Activated T-cell treated with anti-CD3 and anti-CD28 coated beads, Interleukin-2, amount 50 U/mL, for 72 hours (primary cell): ENCODE data around the gene ACTL7A. TPM values are rescaled to one million over a fixed set of nuclear protein-coding genes. Genes with fewer than 3 reads are reported as not detected.
"Not testable (repeated sequence)": the region's sequence is repeated elsewhere in the genome, so short reads cannot be mapped to it uniquely, and the experiment has no call there.

Experiments
- ATAC-seq, 2 donors: fragments of 150-1000 bp; cut with Tn5 transposase; replicated peaks in 1 of 2; 2 replicates each; pipeline ENCODE4 v1.10.0; 2021; ENCODE audit warnings: moderate library complexity in 2 of 2, mild to moderate bottlenecking in 1 of 2
- DNase-seq, 2 donors: peaks; one replicate each; pipeline ENCODE4 v3.0.0; 2021 to 2022; ENCODE audit warnings: mixed read lengths in 1 of 2
- H3K27ac Mint-ChIP-seq: one replicate; pipeline ENCODE4 v1.8.0; 2022; ENCODE audit warnings: mild to moderate bottlenecking, moderate library complexity, mixed read lengths
- H3K27me3 Mint-ChIP-seq: one replicate; pipeline ENCODE4 v1.8.0; 2022; ENCODE audit warnings: low read depth, mixed read lengths
- H3K36me3 Mint-ChIP-seq, 2 donors: one replicate each; pipeline ENCODE4 v1.8.0; 2022; ENCODE audit warnings: mixed read lengths in 2 of 2, mild to moderate bottlenecking in 1 of 2; ENCODE audit not compliant: insufficient read depth in 2 of 2
- H3K4me1 Mint-ChIP-seq: one replicate; pipeline ENCODE4 v1.8.0; 2022; ENCODE audit warnings: low read depth, mixed read lengths
- H3K4me3 Mint-ChIP-seq, 2 donors: one replicate each; pipeline ENCODE4 v1.8.0; 2022; ENCODE audit warnings: mild to moderate bottlenecking in 2 of 2, mixed read lengths in 2 of 2, moderate library complexity in 2 of 2
- H3K9me3 Mint-ChIP-seq, 2 donors: one replicate each; pipeline ENCODE4 v1.8.0; 2022; ENCODE audit warnings: mixed read lengths in 2 of 2
- total RNA-seq, 2 donors: library from RNA; stranded (reverse); gene quantifications; one replicate each; pipeline ENCODE4 v1.2.3, GENCODE V29; 2022

The ACTL7A gene
- total RNA-seq, 2 donors from 2014 or later = not detected

DNA sequence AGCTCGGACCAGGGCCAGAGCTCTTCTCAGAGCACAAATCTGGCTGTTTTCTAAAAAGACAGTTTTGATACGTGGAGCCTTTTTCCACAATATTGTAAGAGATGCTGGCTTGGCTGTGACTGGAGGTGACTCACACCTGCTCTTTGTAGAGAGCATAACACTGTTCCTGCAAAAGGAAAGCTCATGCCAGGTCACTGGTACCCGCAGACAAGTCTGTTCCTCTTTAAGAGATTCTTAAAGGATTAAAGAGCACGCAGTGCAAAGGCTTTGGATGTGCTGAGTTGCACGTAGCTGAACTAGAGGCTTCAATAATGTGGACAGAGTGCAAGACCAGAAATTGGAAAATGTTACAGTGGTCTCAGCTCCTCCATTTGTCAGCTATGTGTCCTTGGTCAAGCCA, 25.3 kb upstream of the ACTL7A start:
- Mint-ChIP-seq H3K4me3 (no peak overlapping the region), H3K9me3 (no peaks in the 10 kb centered on the region), H3K4me1 (peaks cover 10% of the 10 kb centered on the region), H3K36me3 (no peaks in the 10 kb centered on the region), H3K27me3 (no peaks in the 10 kb centered on the region), H3K27ac (no peak overlapping the region)
- DNase-seq = no peak
- ATAC-seq = no peak

DNA sequence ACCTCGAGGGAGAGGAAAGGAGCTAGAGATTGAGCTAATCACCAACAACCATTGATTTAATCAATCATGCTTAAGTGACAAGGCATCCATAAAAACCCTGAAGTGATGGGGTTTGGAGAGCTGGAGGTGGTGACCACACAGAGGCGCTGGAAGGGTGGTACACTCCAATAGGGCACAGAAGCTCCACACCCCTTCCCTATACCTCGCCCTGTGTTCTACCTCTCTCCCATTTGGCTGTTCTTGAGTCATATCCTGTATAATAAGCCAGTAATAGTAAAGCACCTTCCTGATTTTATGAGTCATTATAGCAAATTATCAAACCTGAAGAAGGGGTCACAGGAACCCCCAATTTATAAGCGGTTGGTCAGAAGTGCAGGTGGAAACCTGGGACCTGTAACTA, 24.5 kb upstream of the ACTL7A start:
- Mint-ChIP-seq H3K27ac (no peak overlapping the region), H3K4me3 (no peak overlapping the region), H3K4me1 (peaks cover 14% of the 10 kb centered on the region), H3K27me3 (no peaks in the 10 kb centered on the region), H3K9me3 (no peaks in the 10 kb centered on the region), H3K36me3 (no peaks in the 10 kb centered on the region)
- ATAC-seq (no peak), DNase-seq (no peak)

- Mint-ChIP-seq H3K4me1 (peaks cover 19% of the 10 kb centered on the region), H3K27ac (no peak overlapping the region), H3K9me3 (no peaks in the 10 kb centered on the region), H3K27me3 (no peaks in the 10 kb centered on the region), H3K36me3 (no peaks in the 10 kb centered on the region), H3K4me3 (no peak overlapping the region)
- DNase-seq = no peak
- no peak for ATAC-seq
Observed at GRCh38 chr9:108838017-108838416, 24.0 kb upstream of the ACTL7A start.

GRCh38 chr9:108839561-108839960, 22.5 kb upstream of the ACTL7A start:
- H3K4me1 Mint-ChIP-seq = peaks cover 20% of the 10 kb centered on the region

GRCh38 chr9:108842610-108843295, 19.3 kb upstream of the ACTL7A start:
- peak in 1 of 2 donors; percentile 28 for DNase-seq

More at GRCh38 chr9:108839561-108839960, 22.5 kb upstream of the ACTL7A start:
- not testable (repeated sequence) for ATAC-seq, H3K9me3 Mint-ChIP-seq, H3K27me3 Mint-ChIP-seq, H3K36me3 Mint-ChIP-seq, DNase-seq, H3K27ac Mint-ChIP-seq, H3K4me3 Mint-ChIP-seq

DNA sequence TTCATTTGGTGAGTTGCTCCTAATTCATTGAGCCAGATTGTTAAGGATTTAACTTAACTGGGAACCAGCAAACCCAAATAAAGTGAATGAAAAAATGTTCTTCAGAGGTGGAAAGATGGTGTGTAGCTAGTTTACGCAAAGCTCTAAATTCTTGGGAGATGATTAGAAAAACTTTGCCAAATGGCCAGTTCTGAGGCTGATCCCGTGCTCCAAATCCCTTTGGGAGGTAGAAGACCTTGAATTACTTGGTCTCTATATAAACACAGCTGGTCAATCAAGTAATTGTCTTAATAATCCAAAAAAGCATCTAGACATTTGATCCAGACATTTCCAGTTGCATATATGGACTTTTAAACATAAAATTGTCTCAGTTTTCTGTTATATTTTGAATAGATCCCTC, 17.7 kb upstream of the ACTL7A start:
- Mint-ChIP-seq H3K27me3 (no peaks in the 10 kb centered on the region), H3K4me3 (no peak overlapping the region), H3K9me3 (no peaks in the 10 kb centered on the region), H3K36me3 (no peaks in the 10 kb centered on the region), H3K4me1 (peaks cover 10% of the 10 kb centered on the region), H3K27ac (no peak overlapping the region)
- DNase-seq (no peak), ATAC-seq (no peak)

More at GRCh38 chr9:108842610-108843295, 19.3 kb upstream of the ACTL7A start:
- peaks cover 10% of the 10 kb centered on the region for H3K4me1 Mint-ChIP-seq
- peak overlapping the region; percentile 54 to 78 for H3K4me3 Mint-ChIP-seq
- H3K36me3 Mint-ChIP-seq = no peaks in the 10 kb centered on the region
- H3K27me3 Mint-ChIP-seq = no peaks in the 10 kb centered on the region
- ATAC-seq = peak; percentile 43 to 57
- H3K27ac Mint-ChIP-seq = no peak overlapping the region
- no peaks in the 10 kb centered on the region for H3K9me3 Mint-ChIP-seq

GRCh38 chr9:108844856-108845255, 17.2 kb upstream of the ACTL7A start:
- H3K4me1 Mint-ChIP-seq = peaks cover 10% of the 10 kb centered on the region
- no peak overlapping the region for H3K27ac Mint-ChIP-seq
- no peaks in the 10 kb centered on the region for H3K36me3 Mint-ChIP-seq
- H3K4me3 Mint-ChIP-seq = no peak overlapping the region
- ATAC-seq (no peak), DNase-seq (no peak)
- H3K9me3 Mint-ChIP-seq = no peaks in the 10 kb centered on the region
- H3K27me3 Mint-ChIP-seq = no peaks in the 10 kb centered on the region

- Mint-ChIP-seq H3K4me1 (peaks cover 10% of the 10 kb centered on the region), H3K36me3 (no peaks in the 10 kb centered on the region), H3K27ac (no peak overlapping the region), H3K27me3 (no peaks in the 10 kb centered on the region), H3K9me3 (no peaks in the 10 kb centered on the region), H3K4me3 (no peak overlapping the region)
- ATAC-seq (no peak), DNase-seq (no peak)
Observed at GRCh38 chr9:108845507-108845906, 16.6 kb upstream of the ACTL7A start.

DNA sequence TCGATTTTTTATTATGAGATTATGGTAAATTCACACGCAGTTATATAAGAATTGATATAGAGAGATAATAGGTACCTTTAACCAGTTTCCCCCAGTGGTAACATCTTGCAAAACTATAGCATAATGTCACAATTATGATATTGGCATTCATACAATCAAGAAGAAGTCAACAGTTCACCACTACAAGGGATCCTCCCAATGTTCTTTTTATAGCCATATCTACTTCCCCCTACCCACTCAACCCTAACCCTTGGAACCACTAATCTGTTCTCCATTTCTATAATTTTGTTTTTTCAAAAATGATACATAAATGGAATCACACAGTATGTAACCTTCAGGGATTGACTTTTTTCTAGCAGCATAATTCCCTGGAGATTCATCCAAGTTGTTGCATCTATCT, 16.1 kb upstream of the ACTL7A start:
- H3K4me1 Mint-ChIP-seq = peaks cover 10% of the 10 kb centered on the region
- no peaks in the 10 kb centered on the region for H3K9me3 Mint-ChIP-seq
- no peaks in the 10 kb centered on the region for H3K27me3 Mint-ChIP-seq
- H3K27ac Mint-ChIP-seq = no peak overlapping the region
- H3K36me3 Mint-ChIP-seq = no peaks in the 10 kb centered on the region
- no peak overlapping the region for H3K4me3 Mint-ChIP-seq
- ATAC-seq (no peak), DNase-seq (no peak)

GRCh38 chr9:108848296-108848695, 13.8 kb upstream of the ACTL7A start:
- not testable (repeated sequence) for DNase-seq, H3K27me3 Mint-ChIP-seq, H3K4me1 Mint-ChIP-seq, H3K36me3 Mint-ChIP-seq, ATAC-seq, H3K27ac Mint-ChIP-seq, H3K4me3 Mint-ChIP-seq, H3K9me3 Mint-ChIP-seq

DNA sequence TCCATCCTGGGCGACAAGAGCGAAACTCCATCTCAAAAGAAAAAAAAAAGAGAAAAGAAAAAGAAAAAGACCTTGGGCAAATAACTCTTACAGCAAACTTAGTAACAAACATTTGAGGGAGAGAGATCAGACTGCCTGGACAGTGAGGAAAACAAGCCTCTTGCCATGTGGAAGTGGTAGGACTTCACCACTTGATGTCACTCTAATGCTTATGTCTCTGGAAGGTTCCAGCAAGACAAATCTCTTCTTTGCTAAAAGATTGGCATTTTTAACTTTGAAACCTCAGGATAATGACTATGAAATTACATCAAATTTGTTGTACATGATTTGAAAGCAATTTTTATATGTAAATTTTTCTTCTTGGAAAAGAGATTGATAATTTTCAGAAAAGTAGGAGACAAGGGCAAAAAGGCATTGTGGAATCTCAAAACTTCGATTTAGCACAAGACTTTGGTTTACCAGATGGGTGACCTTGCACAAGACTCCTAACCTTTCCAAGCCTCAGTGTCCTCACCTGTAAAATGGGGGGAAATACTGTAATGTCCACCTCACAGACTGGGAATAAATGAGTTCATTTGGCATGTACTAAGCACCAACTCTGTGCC, 11.7 kb upstream of the ACTL7A start:
- Mint-ChIP-seq H3K27ac (no peak overlapping the region), H3K36me3 (no peaks in the 10 kb centered on the region), H3K27me3 (peaks cover 8% of the 10 kb centered on the region), H3K9me3 (no peaks in the 10 kb centered on the region), H3K4me3 (no peak overlapping the region), H3K4me1 (no peaks in the 10 kb centered on the region)
- ATAC-seq = no peak
- DNase-seq = no peak

GRCh38 chr9:108851138-108851537, 10.9 kb upstream of the ACTL7A start:
- Mint-ChIP-seq H3K4me3 (no peak overlapping the region), H3K36me3 (no peaks in the 10 kb centered on the region), H3K27me3 (peaks cover 8% of the 10 kb centered on the region), H3K9me3 (no peaks in the 10 kb centered on the region), H3K4me1 (no peaks in the 10 kb centered on the region), H3K27ac (no peak overlapping the region)
- DNase-seq = no peak
- ATAC-seq = no peak

DNA sequence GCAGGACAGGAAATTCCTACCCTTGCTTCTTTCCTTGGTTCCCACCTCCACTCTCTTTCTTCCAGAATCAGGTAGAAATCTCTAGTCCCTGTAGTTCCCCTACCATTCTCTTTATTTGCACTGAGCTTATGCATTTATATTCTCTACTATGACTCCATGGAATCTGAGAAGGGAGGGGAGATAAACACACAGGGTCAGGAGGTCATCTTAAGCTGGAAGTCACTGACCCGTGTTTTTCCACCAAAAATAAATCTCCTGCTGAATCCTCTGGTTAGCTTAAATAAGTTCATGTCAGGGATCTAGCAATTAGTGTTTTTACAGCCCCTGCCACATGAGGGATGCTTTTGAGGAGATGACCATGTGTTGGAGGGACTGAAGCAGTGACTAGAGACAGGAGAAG, 10.0 kb upstream of the ACTL7A start:
- Mint-ChIP-seq H3K27ac (no peak overlapping the region), H3K9me3 (no peaks in the 10 kb centered on the region), H3K36me3 (no peaks in the 10 kb centered on the region), H3K4me1 (no peaks in the 10 kb centered on the region), H3K4me3 (no peak overlapping the region), H3K27me3 (peaks cover 8% of the 10 kb centered on the region)
- ATAC-seq = no peak
- DNase-seq = no peak

DNA sequence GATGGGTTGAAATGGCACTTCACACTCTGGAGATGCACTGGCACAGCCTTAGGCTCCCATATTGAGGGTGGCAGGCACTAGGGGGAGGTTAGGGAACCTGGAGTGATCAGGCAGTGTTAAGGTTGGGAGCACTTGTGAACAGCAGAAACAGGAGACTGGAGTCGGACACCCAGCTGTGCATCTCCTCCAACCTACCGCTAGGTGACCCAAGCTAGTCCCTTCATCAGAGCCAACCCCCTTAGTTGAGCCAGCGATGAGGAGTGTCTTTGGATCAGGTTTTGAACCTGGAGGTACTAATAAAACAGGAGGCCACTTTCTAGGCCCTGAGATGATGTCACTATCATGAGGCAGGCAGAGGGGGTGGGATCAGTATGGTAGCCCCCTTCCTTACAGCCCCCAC, 8.0 kb upstream of the ACTL7A start:
- peaks cover 12% of the 10 kb centered on the region for H3K27me3 Mint-ChIP-seq

More for the DNA sequence above, 8.0 kb upstream of the ACTL7A start:
- no peaks in the 10 kb centered on the region for H3K9me3 Mint-ChIP-seq
- H3K4me3 Mint-ChIP-seq = no peak overlapping the region
- DNase-seq = no peak
- H3K36me3 Mint-ChIP-seq = no peaks in the 10 kb centered on the region
- ATAC-seq = no peak
- H3K27ac Mint-ChIP-seq = no peak overlapping the region
- H3K4me1 Mint-ChIP-seq = no peaks in the 10 kb centered on the region
